GM23338 (cell line): ENCODE data around the gene LAPTM5. TPM values are rescaled to one million over a fixed set of nuclear protein-coding genes. Genes with fewer than 3 reads are reported as not detected.

ENCODE experiments used
- ATAC-seq: fragments of 200-7000 bp; cut with Tn5 transposase; 3 replicates; pipeline ENCODE4 v1.9.1; 2020
- DNase-seq: peaks from one replicate; pipeline ENCODE4 v3.0.0-alpha.2; 2015; ENCODE audit warnings: low spot score
- H2AFZ ChIP-seq: fragments of 200-600 bp; sonication (generic); 2 replicates; pipeline ENCODE4 v1.8.0; 2016; ENCODE audit warnings: antibody characterized with exemption, mild to moderate bottlenecking, moderate library complexity
- H3F3A ChIP-seq: fragments of 200-600 bp; sonication (generic); replicated peaks from 2 replicates; pipeline ENCODE4 v1.8.0; 2017; ENCODE audit warnings: antibody characterized with exemption, mixed run types, low read depth
- H3K27ac ChIP-seq: fragments of 200-600 bp; sonication (generic); 2 replicates; pipeline ENCODE4 v1.6.1; 2016; ENCODE audit warnings: low read depth
- H3K27me3 ChIP-seq: fragments of 200-600 bp; sonication (generic); 2 replicates; pipeline ENCODE4 v1.8.0; 2016; ENCODE audit warnings: mild to moderate bottlenecking, mixed run types, moderate library complexity; ENCODE audit not compliant: insufficient read depth
- H3K36me3 ChIP-seq: fragments of 200-600 bp; sonication (generic); 2 replicates; pipeline ENCODE4 v1.8.0; 2016; ENCODE audit warnings: mild to moderate bottlenecking; ENCODE audit not compliant: insufficient read depth
- H3K4me1 ChIP-seq: fragments of 200-600 bp; sonication (generic); 2 replicates; pipeline ENCODE4 v1.8.0; 2016; ENCODE audit warnings: mild to moderate bottlenecking, moderate library complexity; ENCODE audit not compliant: insufficient read depth
- H3K4me2 ChIP-seq: fragments of 200-600 bp; sonication (generic); 2 replicates; pipeline ENCODE4 v1.7.1; 2017; ENCODE audit warnings: mixed run types
- H3K4me3 ChIP-seq: fragments of 200-600 bp; sonication (generic); 2 replicates; pipeline ENCODE4 v1.6.1; 2016; ENCODE audit warnings: mixed run types
- H3K79me2 ChIP-seq: fragments of 200-600 bp; sonication (generic); replicated peaks from 2 replicates; pipeline ENCODE4 v1.8.0; 2017; ENCODE audit warnings: mild to moderate bottlenecking; ENCODE audit not compliant: insufficient read depth
- H3K9me2 ChIP-seq: fragments of 200-600 bp; sonication (generic); 2 replicates; pipeline ENCODE4 v1.8.0; 2017; ENCODE audit not compliant: insufficient read depth
- H4K20me1 ChIP-seq: fragments of 200-600 bp; sonication (generic); replicated peaks from 2 replicates; pipeline ENCODE4 v1.8.0; 2017; ENCODE audit warnings: mild to moderate bottlenecking; ENCODE audit not compliant: insufficient read depth
- H3K27ac Mint-ChIP-seq: 2 replicates; pipeline ENCODE4 v1.8.0; 2020; ENCODE audit warnings: inconsistent platforms, mild to moderate bottlenecking, moderate library complexity, mixed read lengths
- H3K27me3 Mint-ChIP-seq: 3 replicates; pipeline ENCODE4 v1.8.0; 2022; ENCODE audit warnings: low read depth, mild to moderate bottlenecking, moderate library complexity, mixed read lengths, inconsistent platforms; ENCODE audit not compliant: insufficient read depth, poor library complexity
- H3K36me3 Mint-ChIP-seq: 3 replicates; pipeline ENCODE4 v1.8.0; 2021; ENCODE audit warnings: low read depth, mild to moderate bottlenecking, inconsistent platforms, moderate library complexity, mixed read lengths
- H3K4me1 Mint-ChIP-seq: 3 replicates; pipeline ENCODE4 v1.8.0; 2020; ENCODE audit warnings: mild to moderate bottlenecking, inconsistent platforms, mixed read lengths
- H3K4me3 Mint-ChIP-seq: 3 replicates; pipeline ENCODE4 v1.8.0; 2021; ENCODE audit warnings: moderate library complexity, mild to moderate bottlenecking, inconsistent platforms, mixed read lengths
- H3K9me3 Mint-ChIP-seq: 3 replicates; pipeline ENCODE4 v1.8.0; 2020; ENCODE audit warnings: moderate library complexity, mild to moderate bottlenecking, inconsistent platforms, mixed read lengths
- CREB1 ChIP-seq: fragments of 250-450 bp; sonication (Bioruptor Pico); IDR thresholded peaks from 2 replicates; pipeline ENCODE4 v1.5.0; 2020; ENCODE audit warnings: low read depth, mild to moderate bottlenecking, moderate library complexity
- ETS1 ChIP-seq: IDR thresholded peaks from 2 replicates; pipeline ENCODE4 v1.6.1; 2016; ENCODE audit warnings: antibody characterized with exemption
- EZH2 ChIP-seq: fragments of 200-600 bp; sonication (generic); IDR thresholded peaks from one replicate; pipeline ENCODE4 v1.8.0; 2017; ENCODE audit warnings: antibody characterized with exemption, mild to moderate bottlenecking, low read depth; ENCODE audit not compliant: unreplicated experiment
- JUNB ChIP-seq: IDR thresholded peaks from one replicate; pipeline ENCODE4 v1.6.1; 2016; ENCODE audit warnings: antibody characterized with exemption; ENCODE audit not compliant: unreplicated experiment
- NANOG ChIP-seq: IDR thresholded peaks from 2 replicates; pipeline ENCODE4 v1.6.1; 2016; ENCODE audit warnings: antibody characterized with exemption, borderline replicate concordance
- POLR2AphosphoS5 ChIP-seq: IDR thresholded peaks from 2 replicates; pipeline ENCODE4 v1.6.1; 2016; ENCODE audit warnings: antibody characterized with exemption, low read depth
- ZNF331 ChIP-seq: fragments of 250-450 bp; sonication (Bioruptor Pico); IDR thresholded peaks from 2 replicates; pipeline ENCODE4 v1.5.0; 2020; ENCODE audit warnings: low read depth, mild to moderate bottlenecking, moderate library complexity
- polyA plus RNA-seq: library from polyadenylated mRNA; unstranded; fragments of >200 nt; fragmentation: Nextera tagmentation; extraction: Ambion mirVana; gene quantifications from 2 replicates; pipeline ENCODE4 v1.2.1, GENCODE V29; 2016
- total RNA-seq: library from RNA; depleted of rRNA; stranded (reverse); fragments of >200 nt; shearing (Covaris generic); gene quantifications from 2 replicates; pipeline ENCODE4 v1.2.3, GENCODE V29; 2014
- TF ChIP-seq, protein P1 (sequence below): IDR thresholded peaks from one replicate; pipeline ENCODE4 v1.6.1; 2018; ENCODE audit warnings: antibody characterized with exemption; ENCODE audit not compliant: unreplicated experiment
- TF ChIP-seq, protein P2 (sequence below), 2 experiments: fragments of 200-600 bp in 1 of 2; sonication (generic) in 1 of 2; conservative IDR thresholded peaks; 2 replicates each; pipeline versions ENCODE4 v1.5.1 to v1.6.1; 2016 to 2017; ENCODE audit warnings: antibody characterized with exemption in 2 of 2, low read depth in 2 of 2, mild to moderate bottlenecking in 2 of 2, moderate library complexity in 1 of 2

LAPTM5 gene
- total and polyA plus RNA-seq, 2 experiments from 2014 or later: 0.21 TPM; not detected in 1

DNA sequence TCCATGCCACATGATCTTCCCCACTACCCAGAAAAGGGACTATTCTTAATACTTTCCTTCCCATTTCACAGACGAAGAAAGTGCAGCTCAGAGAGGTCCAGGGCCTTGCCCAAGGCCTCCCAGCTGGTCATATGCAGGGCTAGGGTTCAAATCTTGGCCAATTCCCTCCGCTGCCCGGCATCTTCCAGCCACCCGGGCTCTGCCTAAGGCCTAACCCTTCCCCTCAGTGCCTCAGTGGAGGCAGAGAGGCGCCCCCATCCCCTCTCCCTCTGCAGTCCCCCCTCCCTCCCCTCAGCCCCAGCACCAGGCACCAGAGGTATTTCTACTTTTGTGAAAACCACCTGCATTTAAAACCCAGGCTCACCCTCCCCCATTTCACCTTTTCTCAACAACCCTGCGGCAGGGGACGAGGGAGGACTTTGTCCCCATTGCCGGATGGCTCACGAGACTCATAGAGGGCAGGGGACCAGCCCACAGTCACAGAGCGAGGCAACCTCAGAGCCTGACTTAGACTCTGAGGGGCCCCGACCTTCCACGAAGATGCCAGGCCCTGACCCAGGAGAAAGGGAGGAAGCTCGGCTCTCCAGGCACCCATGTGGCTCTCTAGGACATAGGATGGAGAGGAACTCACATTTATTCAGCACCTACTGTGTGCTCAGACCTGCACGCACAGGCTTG, 12.3 kb downstream of the LAPTM5 start (continued):
- TF ChIP-seq, protein P1, sequence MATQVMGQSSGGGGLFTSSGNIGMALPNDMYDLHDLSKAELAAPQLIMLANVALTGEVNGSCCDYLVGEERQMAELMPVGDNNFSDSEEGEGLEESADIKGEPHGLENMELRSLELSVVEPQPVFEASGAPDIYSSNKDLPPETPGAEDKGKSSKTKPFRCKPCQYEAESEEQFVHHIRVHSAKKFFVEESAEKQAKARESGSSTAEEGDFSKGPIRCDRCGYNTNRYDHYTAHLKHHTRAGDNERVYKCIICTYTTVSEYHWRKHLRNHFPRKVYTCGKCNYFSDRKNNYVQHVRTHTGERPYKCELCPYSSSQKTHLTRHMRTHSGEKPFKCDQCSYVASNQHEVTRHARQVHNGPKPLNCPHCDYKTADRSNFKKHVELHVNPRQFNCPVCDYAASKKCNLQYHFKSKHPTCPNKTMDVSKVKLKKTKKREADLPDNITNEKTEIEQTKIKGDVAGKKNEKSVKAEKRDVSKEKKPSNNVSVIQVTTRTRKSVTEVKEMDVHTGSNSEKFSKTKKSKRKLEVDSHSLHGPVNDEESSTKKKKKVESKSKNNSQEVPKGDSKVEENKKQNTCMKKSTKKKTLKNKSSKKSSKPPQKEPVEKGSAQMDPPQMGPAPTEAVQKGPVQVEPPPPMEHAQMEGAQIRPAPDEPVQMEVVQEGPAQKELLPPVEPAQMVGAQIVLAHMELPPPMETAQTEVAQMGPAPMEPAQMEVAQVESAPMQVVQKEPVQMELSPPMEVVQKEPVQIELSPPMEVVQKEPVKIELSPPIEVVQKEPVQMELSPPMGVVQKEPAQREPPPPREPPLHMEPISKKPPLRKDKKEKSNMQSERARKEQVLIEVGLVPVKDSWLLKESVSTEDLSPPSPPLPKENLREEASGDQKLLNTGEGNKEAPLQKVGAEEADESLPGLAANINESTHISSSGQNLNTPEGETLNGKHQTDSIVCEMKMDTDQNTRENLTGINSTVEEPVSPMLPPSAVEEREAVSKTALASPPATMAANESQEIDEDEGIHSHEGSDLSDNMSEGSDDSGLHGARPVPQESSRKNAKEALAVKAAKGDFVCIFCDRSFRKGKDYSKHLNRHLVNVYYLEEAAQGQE: no peak
- TF ChIP-seq EZH2: no peak
- no peak for TF ChIP-seq ZNF331 (CRISPR knock-in tag)
- TF ChIP-seq CREB1 (CRISPR knock-in tag): no peak

GRCh38 chr1:30744060-30744756, 13.4 kb downstream of the LAPTM5 start:
- H3K4me2 ChIP-seq: no peak overlapping the region
- Mint-ChIP-seq H3K27me3 (peaks cover 20% of the 10 kb centered on the region), H3K4me3 (no peak overlapping the region), H3K36me3 (no peaks in the 10 kb centered on the region), H3K4me1 (peaks cover 23% of the 10 kb centered on the region), H3K27ac (no peak overlapping the region), H3K9me3 (no peaks in the 10 kb centered on the region)
- H3K79me2 ChIP-seq: no peaks in the 10 kb centered on the region
- H3K27me3 ChIP-seq: no peaks in the 10 kb centered on the region
- no peaks in the 10 kb centered on the region for H4K20me1 ChIP-seq
- H3K4me3 ChIP-seq: no peak overlapping the region
- DNase-seq (no peak), ATAC-seq (no peak)
- H3K9me2 ChIP-seq: no peaks in the 10 kb centered on the region
- no peak overlapping the region for H3K27ac ChIP-seq
- no peak overlapping the region for H2AFZ ChIP-seq
- H3K36me3 ChIP-seq: no peaks in the 10 kb centered on the region
- no peaks in the 10 kb centered on the region for H3F3A ChIP-seq
- no peaks in the 10 kb centered on the region for H3K4me1 ChIP-seq
- no peak for TF ChIP-seq JUNB
- TF ChIP-seq EZH2: no peak
- TF ChIP-seq, protein P1: no peak
- no peak for TF ChIP-seq ETS1
- TF ChIP-seq, protein P2, sequence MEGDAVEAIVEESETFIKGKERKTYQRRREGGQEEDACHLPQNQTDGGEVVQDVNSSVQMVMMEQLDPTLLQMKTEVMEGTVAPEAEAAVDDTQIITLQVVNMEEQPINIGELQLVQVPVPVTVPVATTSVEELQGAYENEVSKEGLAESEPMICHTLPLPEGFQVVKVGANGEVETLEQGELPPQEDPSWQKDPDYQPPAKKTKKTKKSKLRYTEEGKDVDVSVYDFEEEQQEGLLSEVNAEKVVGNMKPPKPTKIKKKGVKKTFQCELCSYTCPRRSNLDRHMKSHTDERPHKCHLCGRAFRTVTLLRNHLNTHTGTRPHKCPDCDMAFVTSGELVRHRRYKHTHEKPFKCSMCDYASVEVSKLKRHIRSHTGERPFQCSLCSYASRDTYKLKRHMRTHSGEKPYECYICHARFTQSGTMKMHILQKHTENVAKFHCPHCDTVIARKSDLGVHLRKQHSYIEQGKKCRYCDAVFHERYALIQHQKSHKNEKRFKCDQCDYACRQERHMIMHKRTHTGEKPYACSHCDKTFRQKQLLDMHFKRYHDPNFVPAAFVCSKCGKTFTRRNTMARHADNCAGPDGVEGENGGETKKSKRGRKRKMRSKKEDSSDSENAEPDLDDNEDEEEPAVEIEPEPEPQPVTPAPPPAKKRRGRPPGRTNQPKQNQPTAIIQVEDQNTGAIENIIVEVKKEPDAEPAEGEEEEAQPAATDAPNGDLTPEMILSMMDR (conservative IDR thresholded peaks at IDR 0.05; ENCODE audit: low read depth in 2 of 2): no peak
- TF ChIP-seq POLR2AphosphoS5: no peak
- no peak for TF ChIP-seq NANOG
- no peak for TF ChIP-seq ZNF331 (CRISPR knock-in tag)
